ENCODE measurements around the gene GPC5.
"Not testable (repeated sequence)": the region's sequence is repeated elsewhere in the genome, so short reads cannot be mapped to it uniquely, and the experiment has no call there.

GPC5 gene

GRCh38 chr13:92255526-92255925 is 857.1 kb downstream of the GPC5 start:
- no peak for DNase-seq (ENCODE audit: low read depth, low spot score)

GRCh38 chr13:92256211-92256610 is 857.8 kb downstream of the GPC5 start:
- no peak for DNase-seq (ENCODE audit: low read depth, low spot score)

GRCh38 chr13:92259046-92259445 is 860.6 kb downstream of the GPC5 start:
- DNase-seq (ENCODE audit: low read depth, low spot score): no peak

GRCh38 chr13:92259523-92259922 is 861.1 kb downstream of the GPC5 start:
- DNase-seq (ENCODE audit: low read depth, low spot score): no peak

GRCh38 chr13:92260363-92260762 is 861.9 kb downstream of the GPC5 start:
- DNase-seq (ENCODE audit: low read depth, low spot score): no peak

GRCh38 chr13:92262100-92262788 is 863.8 kb downstream of the GPC5 start:
- DNase-seq (ENCODE audit: low read depth, low spot score): no peak

- no peak for DNase-seq (ENCODE audit: low read depth, low spot score)
These were observed 867.0 kb downstream of the GPC5 start for GRCh38 chr13:92265408-92265807.

- DNase-seq (ENCODE audit: low read depth, low spot score): no peak
These were observed 872.6 kb downstream of the GPC5 start for GRCh38 chr13:92270990-92271389.

- DNase-seq (ENCODE audit: low read depth, low spot score): no peak
These were observed 873.8 kb downstream of the GPC5 start for GRCh38 chr13:92272177-92272576.

- not testable (repeated sequence) for DNase-seq (ENCODE audit: low read depth, low spot score)
These were observed 882.6 kb downstream of the GPC5 start for GRCh38 chr13:92280986-92281385.

GRCh38 chr13:92290718-92291307 is 892.4 kb downstream of the GPC5 start:
- not testable (repeated sequence) for DNase-seq (ENCODE audit: low read depth, low spot score)

GRCh38 chr13:92294533-92294932 is 896.1 kb downstream of the GPC5 start:
- not testable (repeated sequence) for DNase-seq (ENCODE audit: low read depth, low spot score)

- not testable (repeated sequence) for DNase-seq (ENCODE audit: low read depth, low spot score)
These were observed 897.8 kb downstream of the GPC5 start for GRCh38 chr13:92296154-92296671.

GRCh38 chr13:92297971-92298942 is 899.8 kb downstream of the GPC5 start:
- DNase-seq (ENCODE audit: low read depth, low spot score): no peak

- DNase-seq (ENCODE audit: low read depth, low spot score): no peak
These were observed 902.2 kb downstream of the GPC5 start for GRCh38 chr13:92300651-92301050.

GRCh38 chr13:92303428-92303827 is 905.0 kb downstream of the GPC5 start:
- DNase-seq (ENCODE audit: low read depth, low spot score): no peak

- DNase-seq (ENCODE audit: low read depth, low spot score): no peak
These were observed 909.3 kb downstream of the GPC5 start for GRCh38 chr13:92307752-92308151.

GRCh38 chr13:92312823-92313222 is 914.4 kb downstream of the GPC5 start:
- DNase-seq (ENCODE audit: low read depth, low spot score): no peak

GRCh38 chr13:92313382-92313781 is 915.0 kb downstream of the GPC5 start:
- DNase-seq (ENCODE audit: low read depth, low spot score): no peak

- DNase-seq (ENCODE audit: low read depth, low spot score): no peak
These were observed 916.8 kb downstream of the GPC5 start for GRCh38 chr13:92315265-92315664.

- no peak for DNase-seq (ENCODE audit: low read depth, low spot score)
These were observed 917.6 kb downstream of the GPC5 start for GRCh38 chr13:92316030-92316429.

- no peak for DNase-seq (ENCODE audit: low read depth, low spot score)
These were observed 918.6 kb downstream of the GPC5 start for GRCh38 chr13:92317066-92317465.

Data from activated CD4-positive, CD25-positive, alpha-beta regulatory T cell treated with anti-CD3 and anti-CD28 coated beads, Interleukin-2, amount 50 U/mL, for 16 hours (primary cell).